ENCODE measurements around the gene BMP8A.

DNA sequence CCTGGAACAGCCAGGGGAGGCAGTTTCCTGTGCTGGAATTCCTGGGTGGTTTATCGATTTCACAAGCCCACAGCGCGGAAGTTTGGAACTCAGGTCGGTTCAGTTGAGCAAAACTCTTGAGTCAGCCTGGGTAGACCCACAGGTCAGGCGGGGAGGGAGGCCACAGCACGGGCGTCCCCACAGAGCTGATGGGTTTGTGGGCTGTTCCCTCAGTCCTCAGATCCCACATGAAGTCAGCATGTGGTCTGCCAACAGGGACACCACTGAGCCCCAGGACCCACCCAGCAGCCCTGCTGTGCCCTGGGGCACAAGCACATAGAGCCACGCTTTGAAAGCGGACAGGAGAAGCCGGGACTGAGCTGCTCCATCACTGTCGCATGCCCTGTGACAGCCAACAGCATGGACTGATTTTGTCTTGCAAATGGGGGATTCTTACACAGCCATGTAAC is 17.4 kb downstream of the BMP8A start:
- TF ChIP-seq, protein P1, sequence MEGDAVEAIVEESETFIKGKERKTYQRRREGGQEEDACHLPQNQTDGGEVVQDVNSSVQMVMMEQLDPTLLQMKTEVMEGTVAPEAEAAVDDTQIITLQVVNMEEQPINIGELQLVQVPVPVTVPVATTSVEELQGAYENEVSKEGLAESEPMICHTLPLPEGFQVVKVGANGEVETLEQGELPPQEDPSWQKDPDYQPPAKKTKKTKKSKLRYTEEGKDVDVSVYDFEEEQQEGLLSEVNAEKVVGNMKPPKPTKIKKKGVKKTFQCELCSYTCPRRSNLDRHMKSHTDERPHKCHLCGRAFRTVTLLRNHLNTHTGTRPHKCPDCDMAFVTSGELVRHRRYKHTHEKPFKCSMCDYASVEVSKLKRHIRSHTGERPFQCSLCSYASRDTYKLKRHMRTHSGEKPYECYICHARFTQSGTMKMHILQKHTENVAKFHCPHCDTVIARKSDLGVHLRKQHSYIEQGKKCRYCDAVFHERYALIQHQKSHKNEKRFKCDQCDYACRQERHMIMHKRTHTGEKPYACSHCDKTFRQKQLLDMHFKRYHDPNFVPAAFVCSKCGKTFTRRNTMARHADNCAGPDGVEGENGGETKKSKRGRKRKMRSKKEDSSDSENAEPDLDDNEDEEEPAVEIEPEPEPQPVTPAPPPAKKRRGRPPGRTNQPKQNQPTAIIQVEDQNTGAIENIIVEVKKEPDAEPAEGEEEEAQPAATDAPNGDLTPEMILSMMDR (IDR thresholded peaks at IDR 0.05), result no peak
- TF ChIP-seq POLR2AphosphoS5 (IDR thresholded peaks at IDR 0.05; ENCODE audit: low read depth, low read length) (no peak), TCF7L2 (IDR thresholded peaks at IDR 0.05; ENCODE audit: low read depth, low read length) (no peak)
- TF ChIP-seq, protein P2, sequence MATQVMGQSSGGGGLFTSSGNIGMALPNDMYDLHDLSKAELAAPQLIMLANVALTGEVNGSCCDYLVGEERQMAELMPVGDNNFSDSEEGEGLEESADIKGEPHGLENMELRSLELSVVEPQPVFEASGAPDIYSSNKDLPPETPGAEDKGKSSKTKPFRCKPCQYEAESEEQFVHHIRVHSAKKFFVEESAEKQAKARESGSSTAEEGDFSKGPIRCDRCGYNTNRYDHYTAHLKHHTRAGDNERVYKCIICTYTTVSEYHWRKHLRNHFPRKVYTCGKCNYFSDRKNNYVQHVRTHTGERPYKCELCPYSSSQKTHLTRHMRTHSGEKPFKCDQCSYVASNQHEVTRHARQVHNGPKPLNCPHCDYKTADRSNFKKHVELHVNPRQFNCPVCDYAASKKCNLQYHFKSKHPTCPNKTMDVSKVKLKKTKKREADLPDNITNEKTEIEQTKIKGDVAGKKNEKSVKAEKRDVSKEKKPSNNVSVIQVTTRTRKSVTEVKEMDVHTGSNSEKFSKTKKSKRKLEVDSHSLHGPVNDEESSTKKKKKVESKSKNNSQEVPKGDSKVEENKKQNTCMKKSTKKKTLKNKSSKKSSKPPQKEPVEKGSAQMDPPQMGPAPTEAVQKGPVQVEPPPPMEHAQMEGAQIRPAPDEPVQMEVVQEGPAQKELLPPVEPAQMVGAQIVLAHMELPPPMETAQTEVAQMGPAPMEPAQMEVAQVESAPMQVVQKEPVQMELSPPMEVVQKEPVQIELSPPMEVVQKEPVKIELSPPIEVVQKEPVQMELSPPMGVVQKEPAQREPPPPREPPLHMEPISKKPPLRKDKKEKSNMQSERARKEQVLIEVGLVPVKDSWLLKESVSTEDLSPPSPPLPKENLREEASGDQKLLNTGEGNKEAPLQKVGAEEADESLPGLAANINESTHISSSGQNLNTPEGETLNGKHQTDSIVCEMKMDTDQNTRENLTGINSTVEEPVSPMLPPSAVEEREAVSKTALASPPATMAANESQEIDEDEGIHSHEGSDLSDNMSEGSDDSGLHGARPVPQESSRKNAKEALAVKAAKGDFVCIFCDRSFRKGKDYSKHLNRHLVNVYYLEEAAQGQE (IDR thresholded peaks at IDR 0.05; ENCODE audit: insufficient read depth in 1 of 2, low read depth in 2 of 2, low read length in 1 of 2), result no peak

Data from Panc1 (cell line).